T-helper 2 cell treated with Interferon-gamma antibody and Interleukin-4, amounts not matched to agents 5 μg/mL and 100 μg/mL, for 36 hours (primary cell): ENCODE data around the gene CMTR1.
"Not testable (repeated sequence)": the region's sequence is repeated elsewhere in the genome, so short reads cannot be mapped to it uniquely, and the experiment has no call there.

Source experiments
- DNase-seq: peaks from one replicate; pipeline ENCODE4 v3.0.0; 2021; ENCODE audit warnings: low spot score
- H3K27ac Mint-ChIP-seq: one replicate; pipeline ENCODE4 v1.8.0; 2021; ENCODE audit warnings: mild to moderate bottlenecking, mixed read lengths
- H3K27me3 Mint-ChIP-seq: one replicate; pipeline ENCODE4 v1.8.0; 2021; ENCODE audit warnings: low read depth, mixed read lengths
- H3K36me3 Mint-ChIP-seq: one replicate; pipeline ENCODE4 v1.8.0; 2021; ENCODE audit warnings: low read depth, mixed read lengths
- H3K4me1 Mint-ChIP-seq: one replicate; pipeline ENCODE4 v1.8.0; 2021; ENCODE audit warnings: low read depth, mixed read lengths
- H3K4me3 Mint-ChIP-seq: one replicate; pipeline ENCODE4 v1.8.0; 2022; ENCODE audit warnings: mild to moderate bottlenecking, moderate library complexity, mixed read lengths
- H3K9me3 Mint-ChIP-seq: one replicate; pipeline ENCODE4 v1.8.0; 2021; ENCODE audit warnings: mixed read lengths

CMTR1 gene

GRCh38 chr6:37432916-37433656 lies at the start of gene CMTR1:
Gene CMTR1 (plus strand): TSS chr6:37433221. CDS start chr6:37435630, 2,409 bp downstream.
- Mint-ChIP-seq H3K36me3 (peaks cover 27% of the 10 kb centered on the region), H3K4me3 (peak within 1 kb of the TSS; percentile 96), H3K27me3 (peaks cover 4% of the 10 kb centered on the region), H3K4me1 (peaks cover 29% of the 10 kb centered on the region), H3K27ac (peak within 1 kb of the TSS; percentile 98), H3K9me3 (no peaks in the 10 kb centered on the region)
- peak; percentile 98 for DNase-seq

GRCh38 chr6:37388578-37388977 lies 44.4 kb upstream of the CMTR1 start:
- Mint-ChIP-seq H3K9me3 (no peaks in the 10 kb centered on the region), H3K4me3 (no peak overlapping the region), H3K4me1 (peaks cover 5% of the 10 kb centered on the region), H3K27me3 (no peaks in the 10 kb centered on the region), H3K36me3 (peaks cover 9% of the 10 kb centered on the region), H3K27ac (no peak overlapping the region)
- no peak for DNase-seq

- DNase-seq = no peak
- no peaks in the 10 kb centered on the region for H3K9me3 Mint-ChIP-seq
- no peak overlapping the region for H3K4me3 Mint-ChIP-seq
- no peak overlapping the region for H3K27ac Mint-ChIP-seq
- H3K36me3 Mint-ChIP-seq = peaks cover 11% of the 10 kb centered on the region
- no peaks in the 10 kb centered on the region for H3K27me3 Mint-ChIP-seq
- peaks cover 5% of the 10 kb centered on the region for H3K4me1 Mint-ChIP-seq
Observed at GRCh38 chr6:37389857-37390256, 43.2 kb upstream of the CMTR1 start.

- Mint-ChIP-seq H3K4me3 (no peak overlapping the region), H3K27me3 (no peaks in the 10 kb centered on the region), H3K4me1 (peaks cover 5% of the 10 kb centered on the region), H3K9me3 (no peaks in the 10 kb centered on the region), H3K36me3 (peaks cover 7% of the 10 kb centered on the region), H3K27ac (peak overlapping the region; percentile 40)
- no peak for DNase-seq
Observed at GRCh38 chr6:37391120-37391519, 41.9 kb upstream of the CMTR1 start.

GRCh38 chr6:37392821-37393220 lies 40.2 kb upstream of the CMTR1 start:
- H3K4me3 Mint-ChIP-seq = no peak overlapping the region
- no peak for DNase-seq
- peaks cover 5% of the 10 kb centered on the region for H3K4me1 Mint-ChIP-seq
- H3K9me3 Mint-ChIP-seq = no peaks in the 10 kb centered on the region
- H3K27me3 Mint-ChIP-seq = no peaks in the 10 kb centered on the region
- peaks cover 5% of the 10 kb centered on the region for H3K36me3 Mint-ChIP-seq
- no peak overlapping the region for H3K27ac Mint-ChIP-seq

- H3K27me3 Mint-ChIP-seq = peaks cover 2% of the 10 kb centered on the region
Observed at GRCh38 chr6:37393381-37393929, 39.6 kb upstream of the CMTR1 start.

GRCh38 chr6:37396571-37397180 lies 36.3 kb upstream of the CMTR1 start:
- no peak overlapping the region for H3K4me3 Mint-ChIP-seq
- H3K27me3 Mint-ChIP-seq = peaks cover 9% of the 10 kb centered on the region
- H3K9me3 Mint-ChIP-seq = no peaks in the 10 kb centered on the region
- no peak overlapping the region for H3K27ac Mint-ChIP-seq
- no peak for DNase-seq
- peaks cover 2% of the 10 kb centered on the region for H3K36me3 Mint-ChIP-seq
- H3K4me1 Mint-ChIP-seq = no peaks in the 10 kb centered on the region

More at GRCh38 chr6:37393381-37393929, 39.6 kb upstream of the CMTR1 start:
- Mint-ChIP-seq H3K4me3 (no peak overlapping the region), H3K9me3 (no peaks in the 10 kb centered on the region), H3K27ac (no peak overlapping the region), H3K36me3 (peaks cover 5% of the 10 kb centered on the region), H3K4me1 (peaks cover 5% of the 10 kb centered on the region)
- DNase-seq = no peak

- no peak for DNase-seq
- no peaks in the 10 kb centered on the region for H3K4me1 Mint-ChIP-seq
- H3K36me3 Mint-ChIP-seq = no peaks in the 10 kb centered on the region
- H3K27ac Mint-ChIP-seq = no peak overlapping the region
- no peak overlapping the region for H3K4me3 Mint-ChIP-seq
- H3K27me3 Mint-ChIP-seq = peaks cover 15% of the 10 kb centered on the region
- no peaks in the 10 kb centered on the region for H3K9me3 Mint-ChIP-seq
Observed at GRCh38 chr6:37399131-37399530, 33.9 kb upstream of the CMTR1 start.

GRCh38 chr6:37399795-37400490 lies 33.1 kb upstream of the CMTR1 start:
- H3K36me3 Mint-ChIP-seq = no peaks in the 10 kb centered on the region
- no peaks in the 10 kb centered on the region for H3K9me3 Mint-ChIP-seq
- no peak overlapping the region for H3K4me3 Mint-ChIP-seq
- peaks cover 15% of the 10 kb centered on the region for H3K27me3 Mint-ChIP-seq
- no peak overlapping the region for H3K27ac Mint-ChIP-seq
- DNase-seq = no peak
- H3K4me1 Mint-ChIP-seq = no peaks in the 10 kb centered on the region

GRCh38 chr6:37401658-37402057 lies 31.4 kb upstream of the CMTR1 start:
- DNase-seq, H3K4me3 Mint-ChIP-seq, H3K9me3 Mint-ChIP-seq, H3K4me1 Mint-ChIP-seq, H3K27ac Mint-ChIP-seq, H3K36me3 Mint-ChIP-seq: not testable (repeated sequence)
- peaks cover 17% of the 10 kb centered on the region for H3K27me3 Mint-ChIP-seq

- no peak for DNase-seq
- Mint-ChIP-seq H3K4me1 (no peaks in the 10 kb centered on the region), H3K4me3 (no peak overlapping the region), H3K9me3 (no peaks in the 10 kb centered on the region), H3K27ac (no peak overlapping the region), H3K36me3 (no peaks in the 10 kb centered on the region), H3K27me3 (peaks cover 32% of the 10 kb centered on the region)
Observed at GRCh38 chr6:37406726-37407341, 26.2 kb upstream of the CMTR1 start.

GRCh38 chr6:37407948-37408347 lies 25.1 kb upstream of the CMTR1 start:
- Mint-ChIP-seq H3K36me3 (no peaks in the 10 kb centered on the region), H3K4me3 (no peak overlapping the region), H3K27me3 (peaks cover 37% of the 10 kb centered on the region), H3K9me3 (no peaks in the 10 kb centered on the region), H3K4me1 (no peaks in the 10 kb centered on the region), H3K27ac (no peak overlapping the region)
- no peak for DNase-seq

- H3K27ac Mint-ChIP-seq = no peak overlapping the region
- no peaks in the 10 kb centered on the region for H3K9me3 Mint-ChIP-seq
- H3K27me3 Mint-ChIP-seq = peaks cover 32% of the 10 kb centered on the region
- no peaks in the 10 kb centered on the region for H3K36me3 Mint-ChIP-seq
- H3K4me3 Mint-ChIP-seq = no peak overlapping the region
- H3K4me1 Mint-ChIP-seq = no peaks in the 10 kb centered on the region
- DNase-seq = no peak
Observed at GRCh38 chr6:37409501-37409900, 23.5 kb upstream of the CMTR1 start.

- no peak overlapping the region for H3K4me3 Mint-ChIP-seq
- no peaks in the 10 kb centered on the region for H3K4me1 Mint-ChIP-seq
- no peaks in the 10 kb centered on the region for H3K36me3 Mint-ChIP-seq
- H3K9me3 Mint-ChIP-seq = no peaks in the 10 kb centered on the region
- no peak overlapping the region for H3K27ac Mint-ChIP-seq
- peaks cover 9% of the 10 kb centered on the region for H3K27me3 Mint-ChIP-seq
- DNase-seq = no peak
Observed at GRCh38 chr6:37417393-37417792, 15.6 kb upstream of the CMTR1 start.
